GM21825 (cell line): ENCODE measurements around the gene PNMA3.
"Not testable (repeated sequence)": the region's sequence is repeated elsewhere in the genome, so short reads cannot be mapped to it uniquely, and the experiment has no call there.

ENCODE experiments used
- ATAC-seq: cut with Tn5 transposase; IDR thresholded peaks from one replicate; pipeline ENCODE4 v1.9.1; 2021; ENCODE audit warnings: mild to moderate bottlenecking, moderate library complexity; ENCODE audit not compliant: unreplicated experiment

Gene PNMA3

GRCh38 chrX:153073331-153073730 lies 17.1 kb downstream of the PNMA3 start:
- ATAC-seq: not testable (repeated sequence)

DNA sequence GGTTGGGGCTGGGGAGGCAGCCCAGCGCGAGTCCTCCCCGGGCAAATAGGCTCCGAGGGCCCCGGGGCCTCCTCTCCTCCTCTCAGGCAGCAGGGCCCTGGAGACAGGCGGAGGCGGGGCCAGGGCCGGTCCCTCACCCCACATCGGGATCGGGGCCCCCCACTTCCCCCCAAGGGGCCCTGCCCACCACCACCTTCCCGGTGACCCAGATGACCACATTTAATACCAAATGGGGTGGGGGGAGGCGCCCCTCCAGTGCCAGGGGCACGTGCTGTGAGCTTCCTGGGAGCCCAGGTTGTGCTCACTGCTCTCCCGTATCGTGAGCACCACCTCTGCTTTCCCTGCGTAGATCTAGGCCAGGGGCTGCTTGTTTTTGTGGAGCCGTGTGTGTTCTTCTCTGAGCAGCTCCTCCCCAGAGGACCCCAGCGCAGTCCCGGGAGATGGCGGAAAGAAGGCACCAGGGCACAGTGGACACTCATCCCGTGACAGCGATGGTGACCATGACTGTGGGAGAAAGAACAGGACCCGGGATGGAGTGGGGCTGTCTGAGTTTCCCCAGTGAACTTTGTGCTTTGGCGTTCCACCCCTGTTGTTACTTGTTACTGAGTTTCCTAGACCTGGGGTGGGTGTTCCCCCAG lies 18.1 kb downstream of the PNMA3 start:
- no peak for ATAC-seq

- no peak for ATAC-seq
Observed at GRCh38 chrX:153074935-153075334, 18.7 kb downstream of the PNMA3 start.

- no peak for ATAC-seq
Observed at GRCh38 chrX:153075366-153075765, 19.1 kb downstream of the PNMA3 start.

GRCh38 chrX:153077437-153078135 lies 21.3 kb downstream of the PNMA3 start:
- not testable (repeated sequence) for ATAC-seq

- not testable (repeated sequence) for ATAC-seq
Observed at GRCh38 chrX:153083238-153083923, 27.1 kb downstream of the PNMA3 start.

GRCh38 chrX:153102418-153102817 lies 46.1 kb downstream of the PNMA3 start:
- ATAC-seq: no peak

- not testable (repeated sequence) for ATAC-seq
Observed at GRCh38 chrX:153104959-153105358, 48.7 kb downstream of the PNMA3 start.

DNA sequence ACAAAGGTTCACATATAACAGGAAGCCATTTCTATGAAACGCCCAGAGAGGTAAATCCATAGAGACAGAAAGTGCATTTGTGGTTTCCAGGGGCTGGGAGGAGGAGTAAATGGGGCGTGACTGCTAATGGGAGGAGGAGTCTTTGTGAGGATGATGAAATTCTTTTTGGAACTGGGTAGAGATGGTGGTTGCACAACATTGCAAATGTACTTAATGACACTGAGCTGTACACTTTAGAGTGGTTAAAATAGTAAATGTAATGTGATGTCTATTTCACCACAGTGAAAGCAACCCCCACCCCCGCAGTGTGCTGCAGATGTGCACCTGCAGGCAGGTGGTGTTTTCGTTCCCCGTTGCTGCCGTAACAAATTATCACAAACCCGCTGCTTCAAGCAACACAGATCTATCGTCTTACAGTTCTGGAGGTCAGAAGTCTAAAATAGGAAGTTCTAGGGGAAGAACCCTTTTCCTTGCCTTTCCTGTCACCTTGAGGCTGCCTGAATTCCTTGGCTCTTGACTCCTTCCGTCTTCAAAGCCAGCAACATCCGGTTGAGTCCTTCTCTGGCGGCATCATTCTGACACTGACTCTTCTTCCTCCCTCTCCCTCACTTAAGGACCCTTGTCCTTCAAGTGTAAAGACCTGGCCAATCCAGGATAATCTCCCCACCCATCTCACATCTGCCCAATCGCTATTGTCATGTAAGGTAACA lies 50.0 kb downstream of the PNMA3 start:
- ATAC-seq: not testable (repeated sequence)
